ENCODE data around the gene IBSP.

IBSP gene, protein sequence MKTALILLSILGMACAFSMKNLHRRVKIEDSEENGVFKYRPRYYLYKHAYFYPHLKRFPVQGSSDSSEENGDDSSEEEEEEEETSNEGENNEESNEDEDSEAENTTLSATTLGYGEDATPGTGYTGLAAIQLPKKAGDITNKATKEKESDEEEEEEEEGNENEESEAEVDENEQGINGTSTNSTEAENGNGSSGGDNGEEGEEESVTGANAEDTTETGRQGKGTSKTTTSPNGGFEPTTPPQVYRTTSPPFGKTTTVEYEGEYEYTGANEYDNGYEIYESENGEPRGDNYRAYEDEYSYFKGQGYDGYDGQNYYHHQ

DNA sequence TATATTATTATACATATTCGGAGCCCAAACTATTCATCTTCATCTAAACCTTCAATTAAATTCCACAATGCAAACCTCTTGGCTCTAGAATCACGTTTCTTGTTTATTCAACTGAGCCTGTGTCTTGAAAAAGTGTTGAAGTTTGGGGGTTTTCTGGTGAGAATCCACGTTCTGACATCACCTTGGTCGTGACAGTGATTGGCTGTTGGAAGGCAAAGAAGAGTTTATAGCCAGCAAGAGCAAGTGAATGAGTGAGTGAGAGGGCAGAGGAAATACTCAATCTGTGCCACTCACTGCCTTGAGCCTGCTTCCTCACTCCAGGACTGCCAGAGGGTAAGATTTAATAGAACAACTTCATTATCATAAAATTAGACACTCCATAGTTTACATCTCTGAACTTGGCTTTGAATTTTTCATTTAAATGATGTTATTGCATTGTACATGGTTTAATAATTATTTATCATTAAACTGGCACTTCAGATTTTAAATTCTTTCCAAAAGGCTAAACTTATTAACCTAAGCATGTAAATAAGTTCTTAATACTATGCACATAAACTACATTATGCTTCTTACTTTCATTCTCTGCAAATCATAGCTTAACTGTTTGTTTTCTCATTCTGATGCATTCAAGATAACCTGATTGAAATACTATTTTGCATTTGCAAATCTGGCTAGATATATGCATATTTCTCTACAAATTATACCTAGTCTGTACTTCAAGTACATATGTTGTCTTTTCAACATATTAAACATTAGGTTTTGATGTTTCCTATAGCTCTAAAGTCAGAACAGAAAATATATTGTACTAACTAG lies at the start of gene IBSP:
TSS of gene IBSP (plus strand) at position 254 of the 813 bp plus-strand sequence. CDS start 2,808 bp downstream, outside the sequence.
- Mint-ChIP-seq H3K4me3 (no peak within 1 kb of the TSS), H3K27ac (no peak within 1 kb of the TSS), H3K4me1 (ENCODE audit: low read depth) (no peaks in the 10 kb centered on the region), H3K27me3 (no peaks in the 10 kb centered on the region), H3K36me3 (ENCODE audit: low read depth) (no peaks in the 10 kb centered on the region), H3K9me3 (no peaks in the 10 kb centered on the region)

DNA sequence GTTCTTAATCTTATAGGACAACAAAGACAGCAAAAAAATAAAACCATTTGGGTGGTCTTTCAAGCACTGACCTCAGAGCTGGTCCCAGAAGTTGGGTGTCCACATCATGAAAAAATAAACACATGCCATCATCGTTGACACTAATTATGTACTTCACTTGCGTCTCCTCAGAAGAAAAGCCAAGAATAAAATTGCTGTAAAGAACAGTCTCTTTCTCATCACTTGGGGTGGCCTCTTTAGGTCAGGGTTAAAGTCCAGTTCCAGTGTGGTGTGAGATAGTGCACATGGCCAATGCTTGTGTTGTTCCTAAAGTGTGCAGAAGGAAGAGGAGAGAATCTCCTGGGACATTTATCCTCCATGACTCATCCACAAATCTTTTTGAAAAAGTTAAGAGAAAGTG lies 49.5 kb upstream of the IBSP start:
- H3K4me3 Mint-ChIP-seq, result no peak overlapping the region
- no peaks in the 10 kb centered on the region for H3K4me1 Mint-ChIP-seq (ENCODE audit: low read depth)
- peaks cover 3% of the 10 kb centered on the region for H3K27me3 Mint-ChIP-seq
- H3K9me3 Mint-ChIP-seq, result peaks cover 5% of the 10 kb centered on the region
- H3K36me3 Mint-ChIP-seq (ENCODE audit: low read depth), result no peaks in the 10 kb centered on the region
- no peak overlapping the region for H3K27ac Mint-ChIP-seq

DNA sequence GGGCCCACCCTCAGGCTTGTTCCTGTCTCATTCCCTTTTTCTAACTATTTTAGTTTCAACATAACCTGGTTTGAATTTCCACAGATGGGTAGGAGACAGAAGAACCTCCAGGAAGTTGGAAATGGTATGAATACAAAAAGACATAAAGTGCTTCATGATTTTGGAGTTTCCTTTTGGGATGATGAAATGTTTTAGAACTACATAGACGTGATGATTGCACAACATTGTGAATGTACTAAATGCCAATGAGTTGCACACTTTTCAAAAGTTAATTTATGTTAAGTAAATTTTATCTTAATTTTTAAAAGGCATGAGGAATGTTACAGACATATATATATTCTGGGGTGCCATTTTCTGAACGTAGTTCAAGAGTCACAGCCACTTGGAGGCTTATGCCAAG lies 41.1 kb upstream of the IBSP start:
- no peaks in the 10 kb centered on the region for H3K4me1 Mint-ChIP-seq (ENCODE audit: low read depth)
- H3K9me3 Mint-ChIP-seq, result no peaks in the 10 kb centered on the region
- no peak overlapping the region for H3K4me3 Mint-ChIP-seq
- H3K27ac Mint-ChIP-seq, result no peak overlapping the region
- H3K36me3 Mint-ChIP-seq (ENCODE audit: low read depth), result no peaks in the 10 kb centered on the region
- H3K27me3 Mint-ChIP-seq, result peaks cover 4% of the 10 kb centered on the region

DNA sequence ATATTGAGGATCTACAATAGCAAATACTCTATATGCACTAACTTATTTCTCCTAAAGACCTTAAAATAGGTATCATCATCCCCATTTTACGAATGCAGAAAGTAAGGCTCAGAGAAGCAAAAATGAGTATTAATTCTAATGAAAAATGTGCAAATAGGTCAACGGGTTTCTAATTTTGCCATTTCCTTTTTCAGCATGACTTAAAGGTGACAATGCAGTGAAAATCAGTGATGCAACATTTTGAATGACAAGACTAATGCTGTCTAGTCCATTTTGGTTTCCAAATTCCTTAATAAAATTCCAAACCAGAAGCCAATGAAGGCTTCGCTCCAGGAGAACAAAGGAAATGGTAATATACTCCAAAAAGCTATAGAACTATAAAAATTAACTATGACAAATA lies 37.0 kb upstream of the IBSP start:
- H3K27me3 Mint-ChIP-seq, result peaks cover 4% of the 10 kb centered on the region
- H3K9me3 Mint-ChIP-seq, result no peaks in the 10 kb centered on the region
- H3K36me3 Mint-ChIP-seq (ENCODE audit: low read depth), result no peaks in the 10 kb centered on the region
- H3K4me3 Mint-ChIP-seq, result no peak overlapping the region
- H3K4me1 Mint-ChIP-seq (ENCODE audit: low read depth), result no peaks in the 10 kb centered on the region
- H3K27ac Mint-ChIP-seq, result no peak overlapping the region

DNA sequence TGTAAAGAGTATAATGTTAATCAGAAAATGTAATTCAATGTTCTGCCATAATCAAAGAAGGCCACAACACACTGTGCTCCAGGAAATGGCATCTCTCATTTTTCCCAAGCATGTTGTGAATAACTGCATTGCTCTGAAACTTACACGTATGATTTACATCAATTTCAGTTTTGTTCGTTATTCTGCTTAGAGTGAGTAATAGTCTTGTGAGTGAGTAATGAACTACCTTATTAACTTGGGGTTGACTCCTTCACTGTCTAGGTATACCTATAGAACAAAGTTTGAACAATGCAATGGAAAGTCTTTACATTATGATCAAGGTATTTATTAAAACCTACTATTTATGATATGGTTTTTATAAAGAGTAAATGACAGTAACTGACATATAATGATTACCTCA lies 17.8 kb upstream of the IBSP start:
- Mint-ChIP-seq H3K36me3 (ENCODE audit: low read depth) (no peaks in the 10 kb centered on the region), H3K27ac (no peak overlapping the region), H3K9me3 (no peaks in the 10 kb centered on the region), H3K27me3 (no peaks in the 10 kb centered on the region), H3K4me1 (ENCODE audit: low read depth) (no peaks in the 10 kb centered on the region), H3K4me3 (no peak overlapping the region)

DNA sequence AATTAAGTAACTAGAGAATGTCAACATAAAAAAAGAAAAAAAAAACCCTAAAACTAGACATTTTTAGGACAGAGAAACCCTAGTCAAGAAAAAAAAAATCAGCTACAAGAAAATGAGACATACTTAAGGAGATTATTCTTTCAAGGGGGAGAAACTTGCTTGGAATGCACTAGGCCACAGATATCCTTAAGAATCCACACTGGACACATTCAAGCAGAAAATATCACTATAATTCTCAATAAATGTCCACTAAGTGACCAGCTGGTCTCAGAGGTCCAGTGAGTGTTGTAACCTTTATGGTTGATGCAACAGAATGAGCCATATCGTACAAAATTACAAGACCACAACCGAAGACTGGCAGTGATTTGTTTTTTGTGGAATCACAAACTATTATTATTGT lies 15.6 kb upstream of the IBSP start:
- no peaks in the 10 kb centered on the region for H3K36me3 Mint-ChIP-seq (ENCODE audit: low read depth)
- no peak overlapping the region for H3K27ac Mint-ChIP-seq
- H3K4me1 Mint-ChIP-seq (ENCODE audit: low read depth), result no peaks in the 10 kb centered on the region
- H3K4me3 Mint-ChIP-seq, result no peak overlapping the region
- no peaks in the 10 kb centered on the region for H3K9me3 Mint-ChIP-seq
- H3K27me3 Mint-ChIP-seq, result no peaks in the 10 kb centered on the region

DNA sequence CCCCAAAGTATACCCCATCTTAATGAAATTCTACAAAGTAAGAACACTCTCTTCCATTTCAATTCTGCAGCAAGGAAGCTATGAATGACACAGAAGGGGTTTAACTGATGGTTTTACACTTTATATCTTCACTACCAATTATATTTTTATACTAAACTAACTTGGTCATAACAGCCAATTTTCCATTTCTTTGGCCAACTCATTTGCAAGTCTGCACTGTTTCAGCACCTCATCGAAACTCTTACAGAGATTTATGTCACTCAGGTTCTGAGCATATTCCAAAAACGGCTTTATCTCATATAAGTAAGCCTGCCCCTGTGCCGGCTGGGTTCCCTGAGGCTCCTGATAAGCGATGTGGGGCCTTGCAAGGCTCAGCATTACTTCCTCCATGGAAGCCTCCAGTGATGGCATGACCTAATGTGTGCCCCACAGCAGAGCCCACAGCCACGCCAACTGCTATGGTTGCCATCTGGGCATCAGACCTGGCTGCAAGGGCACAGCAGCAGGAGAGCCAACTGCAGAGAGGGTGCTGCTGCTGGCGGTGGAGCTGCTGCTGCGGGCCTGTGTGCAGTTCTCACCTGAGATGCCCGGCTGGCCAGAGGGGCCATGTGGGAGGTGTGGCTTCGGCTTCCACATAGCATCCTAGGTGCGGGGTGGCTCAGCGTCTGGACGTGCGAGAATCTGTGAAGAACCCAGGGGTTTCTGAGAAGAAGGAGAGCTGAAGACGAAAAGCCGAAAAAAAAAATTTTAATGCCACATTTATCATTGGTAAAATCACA lies 13.4 kb upstream of the IBSP start:
- Mint-ChIP-seq H3K27ac (no peak overlapping the region), H3K9me3 (no peaks in the 10 kb centered on the region), H3K36me3 (ENCODE audit: low read depth) (no peaks in the 10 kb centered on the region), H3K27me3 (no peaks in the 10 kb centered on the region), H3K4me1 (ENCODE audit: low read depth) (no peaks in the 10 kb centered on the region), H3K4me3 (no peak overlapping the region)

DNA sequence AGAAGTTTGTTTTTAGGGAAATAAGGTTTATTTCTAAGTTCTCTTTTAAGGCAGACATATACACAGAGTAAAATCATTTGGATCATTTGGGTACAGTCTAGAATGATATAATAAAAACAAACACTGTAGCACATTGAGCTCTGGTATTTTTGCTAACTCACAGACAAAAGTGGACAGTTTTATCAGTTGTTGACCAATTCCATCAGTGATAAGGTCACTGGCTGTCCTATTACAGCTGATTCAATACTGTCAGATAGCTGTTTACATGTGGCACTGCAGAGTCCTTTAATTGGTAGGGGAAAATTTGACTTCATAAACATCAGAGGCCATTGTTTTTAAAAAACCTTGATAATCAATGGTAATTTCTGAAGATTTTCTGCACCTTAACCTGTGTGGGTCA lies 3.5 kb downstream of the IBSP start:
- no peaks in the 10 kb centered on the region for H3K27me3 Mint-ChIP-seq
- H3K27ac Mint-ChIP-seq, result no peak overlapping the region
- no peak overlapping the region for H3K4me3 Mint-ChIP-seq
- H3K9me3 Mint-ChIP-seq, result no peaks in the 10 kb centered on the region
- H3K36me3 Mint-ChIP-seq (ENCODE audit: low read depth), result no peaks in the 10 kb centered on the region
- H3K4me1 Mint-ChIP-seq (ENCODE audit: low read depth), result no peaks in the 10 kb centered on the region

DNA sequence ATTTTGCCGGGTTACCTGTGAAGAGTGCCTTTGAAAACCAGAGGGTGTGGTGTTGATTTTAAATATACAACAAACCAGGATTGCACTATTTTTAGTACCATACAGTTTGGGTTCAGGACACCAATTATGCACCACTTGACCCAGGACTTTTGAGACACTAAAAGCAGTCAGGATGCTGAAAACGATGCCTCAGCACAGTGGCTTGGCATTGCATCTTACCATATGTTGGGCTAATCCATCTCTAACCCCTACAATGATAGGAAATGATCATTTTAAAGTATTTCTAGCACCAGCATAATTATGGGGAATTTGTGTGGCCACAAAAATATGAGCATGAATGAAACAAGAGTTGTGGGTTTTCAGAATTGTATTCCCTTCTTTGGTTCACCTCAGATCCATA lies 4.1 kb downstream of the IBSP start:
- Mint-ChIP-seq H3K27ac (no peak overlapping the region), H3K27me3 (no peaks in the 10 kb centered on the region), H3K4me3 (no peak overlapping the region), H3K9me3 (no peaks in the 10 kb centered on the region), H3K36me3 (ENCODE audit: low read depth) (no peaks in the 10 kb centered on the region), H3K4me1 (ENCODE audit: low read depth) (no peaks in the 10 kb centered on the region)

DNA sequence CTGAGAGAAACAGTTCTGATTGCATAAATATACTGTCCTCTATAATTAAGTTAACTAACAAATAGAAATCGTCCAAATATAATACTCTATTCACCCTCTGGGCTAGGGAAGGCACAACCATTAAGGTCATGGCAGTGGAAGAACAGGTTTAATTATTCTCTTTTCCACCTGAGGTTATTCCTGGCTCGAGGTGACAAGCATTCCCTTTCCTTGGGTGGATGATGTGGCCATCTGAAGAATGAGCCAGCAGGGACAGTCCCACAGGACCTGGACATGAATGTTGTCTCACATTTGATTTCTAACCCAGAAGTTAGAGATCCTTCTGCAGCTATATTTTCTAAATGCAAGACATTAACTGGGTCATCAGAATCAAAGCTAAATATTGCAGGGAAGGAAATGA lies 5.5 kb downstream of the IBSP start:
- H3K36me3 Mint-ChIP-seq (ENCODE audit: low read depth), result no peaks in the 10 kb centered on the region
- H3K9me3 Mint-ChIP-seq, result no peaks in the 10 kb centered on the region
- no peak overlapping the region for H3K4me3 Mint-ChIP-seq
- no peaks in the 10 kb centered on the region for H3K27me3 Mint-ChIP-seq
- no peak overlapping the region for H3K27ac Mint-ChIP-seq
- no peaks in the 10 kb centered on the region for H3K4me1 Mint-ChIP-seq (ENCODE audit: low read depth)

DNA sequence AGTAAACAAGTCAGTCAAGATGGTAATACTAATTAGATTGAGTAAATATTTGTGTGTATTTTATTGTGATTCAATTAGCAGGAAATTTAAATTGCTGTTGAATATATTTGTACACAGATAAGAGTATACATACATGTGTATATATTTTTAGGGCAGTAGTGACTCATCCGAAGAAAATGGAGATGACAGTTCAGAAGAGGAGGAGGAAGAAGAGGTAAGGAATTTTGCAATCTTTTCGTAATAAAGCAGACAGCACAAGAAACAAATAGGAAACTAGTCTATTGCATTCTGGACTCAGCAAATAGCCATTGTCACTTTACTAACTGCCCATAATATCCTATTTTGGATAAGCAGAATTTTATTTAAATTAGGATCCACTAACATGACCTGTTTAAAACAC lies 6.6 kb downstream of the IBSP start:
- H3K4me3 Mint-ChIP-seq, result no peak overlapping the region

DNA sequence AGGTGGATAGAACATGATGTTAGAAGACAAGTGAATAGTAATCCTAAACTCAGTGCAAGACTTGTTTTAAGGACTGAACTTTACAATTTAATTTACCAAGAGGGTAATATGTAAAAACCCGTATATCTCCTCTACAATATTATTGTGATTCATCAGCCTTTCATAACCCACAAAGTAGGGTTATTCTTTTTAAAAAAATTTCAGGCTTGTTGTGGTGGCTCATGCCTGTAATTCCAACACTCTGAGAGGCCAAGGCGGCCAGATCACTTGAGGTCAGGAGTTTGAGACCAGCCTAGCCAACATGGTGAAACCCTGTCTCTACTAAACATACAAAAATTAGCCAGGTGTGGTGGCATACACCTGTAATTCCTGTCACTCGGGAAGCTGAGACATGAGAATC lies 7.2 kb downstream of the IBSP start:
- H3K27me3 Mint-ChIP-seq, result no peaks in the 10 kb centered on the region
- H3K4me1 Mint-ChIP-seq (ENCODE audit: low read depth), result no peaks in the 10 kb centered on the region
- no peak overlapping the region for H3K27ac Mint-ChIP-seq
- no peak overlapping the region for H3K4me3 Mint-ChIP-seq
- H3K36me3 Mint-ChIP-seq (ENCODE audit: low read depth), result no peaks in the 10 kb centered on the region
- no peaks in the 10 kb centered on the region for H3K9me3 Mint-ChIP-seq

More for the DNA sequence above, 6.6 kb downstream of the IBSP start:
- H3K4me1 Mint-ChIP-seq (ENCODE audit: low read depth), result no peaks in the 10 kb centered on the region
- H3K36me3 Mint-ChIP-seq (ENCODE audit: low read depth), result no peaks in the 10 kb centered on the region
- H3K27me3 Mint-ChIP-seq, result no peaks in the 10 kb centered on the region
- no peak overlapping the region for H3K27ac Mint-ChIP-seq
- no peaks in the 10 kb centered on the region for H3K9me3 Mint-ChIP-seq

DNA sequence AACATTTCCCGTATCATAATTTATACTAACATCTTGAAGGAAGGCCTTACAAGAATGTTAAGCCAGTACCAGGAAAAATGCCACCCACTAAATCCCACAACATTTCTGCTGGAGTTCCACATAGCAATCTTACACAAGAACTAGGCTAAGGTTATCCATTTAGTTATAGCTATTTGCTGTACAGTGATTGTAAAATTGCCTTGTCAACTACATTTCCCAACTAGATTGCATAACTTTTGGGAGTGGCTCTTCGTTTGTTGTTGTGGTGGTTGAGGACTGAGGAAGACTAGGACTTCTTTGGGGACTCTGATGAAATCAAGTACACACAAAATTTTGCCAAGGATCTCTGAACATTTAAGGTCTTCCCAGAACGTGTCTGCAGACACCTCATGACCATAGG lies 8.0 kb downstream of the IBSP start:
- Mint-ChIP-seq H3K27me3 (no peaks in the 10 kb centered on the region), H3K4me1 (ENCODE audit: low read depth) (no peaks in the 10 kb centered on the region), H3K9me3 (no peaks in the 10 kb centered on the region), H3K27ac (no peak overlapping the region), H3K4me3 (no peak overlapping the region), H3K36me3 (ENCODE audit: low read depth) (no peaks in the 10 kb centered on the region)

DNA sequence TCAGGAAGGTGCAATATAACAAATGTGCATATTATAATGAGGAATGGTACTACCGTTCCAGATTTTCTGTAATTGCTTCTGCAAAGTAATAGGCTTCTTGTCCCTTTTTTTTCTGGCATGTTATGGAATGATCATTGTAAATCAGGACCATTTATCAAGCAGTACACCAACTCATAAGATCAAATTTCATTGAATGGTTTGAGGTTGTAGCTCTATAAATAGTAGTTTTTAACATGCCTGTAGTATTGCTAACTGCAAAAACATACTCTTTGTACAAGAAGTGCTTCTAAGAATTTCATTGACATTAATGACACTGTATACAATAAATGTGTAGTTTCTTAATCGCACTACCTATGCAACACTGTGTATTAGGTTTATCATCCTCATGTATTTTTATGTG lies 12.6 kb downstream of the IBSP start:
- H3K9me3 Mint-ChIP-seq, result peaks cover 3% of the 10 kb centered on the region
- H3K27ac Mint-ChIP-seq, result no peak overlapping the region
- no peaks in the 10 kb centered on the region for H3K36me3 Mint-ChIP-seq (ENCODE audit: low read depth)
- H3K27me3 Mint-ChIP-seq, result peaks cover 6% of the 10 kb centered on the region
- no peaks in the 10 kb centered on the region for H3K4me1 Mint-ChIP-seq (ENCODE audit: low read depth)
- no peak overlapping the region for H3K4me3 Mint-ChIP-seq

DNA sequence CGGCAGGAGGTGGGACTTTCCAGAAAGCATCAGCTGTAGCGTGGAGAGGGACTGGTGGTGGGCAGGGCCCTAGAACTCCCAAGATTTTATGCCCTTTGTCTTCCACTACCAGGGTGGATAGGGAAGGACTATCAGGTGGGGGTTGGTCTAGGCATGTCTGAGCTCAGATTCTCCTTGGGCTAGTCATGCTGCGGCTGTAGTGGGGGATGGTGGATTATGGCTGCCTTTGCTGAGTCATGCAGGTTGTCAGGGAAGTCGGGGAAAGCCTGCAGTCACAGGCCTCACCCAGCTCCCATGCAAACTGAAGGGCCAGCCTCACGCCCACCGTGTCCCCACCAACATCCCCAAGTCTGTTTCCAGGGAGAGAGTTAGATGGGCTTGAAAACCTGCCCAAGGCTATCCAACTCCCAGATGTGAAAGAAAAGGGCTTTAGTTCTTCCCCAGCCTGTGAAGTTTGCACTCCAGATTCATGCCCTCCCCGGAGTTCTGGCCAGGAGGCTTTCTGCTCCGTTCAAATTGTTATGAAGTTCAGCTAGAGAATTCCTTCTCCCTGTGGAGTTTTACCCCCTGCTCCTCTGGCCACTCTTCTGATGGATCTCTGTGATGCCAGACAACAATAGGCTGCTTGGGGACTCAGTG lies 20.0 kb downstream of the IBSP start:
- H3K9me3 Mint-ChIP-seq, result no peaks in the 10 kb centered on the region
- no peak overlapping the region for H3K27ac Mint-ChIP-seq
- no peaks in the 10 kb centered on the region for H3K36me3 Mint-ChIP-seq (ENCODE audit: low read depth)
- H3K27me3 Mint-ChIP-seq, result peaks cover 28% of the 10 kb centered on the region
- no peaks in the 10 kb centered on the region for H3K4me1 Mint-ChIP-seq (ENCODE audit: low read depth)
- H3K4me3 Mint-ChIP-seq, result no peak overlapping the region
